ENCODE results near the gene MAK.

DNA sequence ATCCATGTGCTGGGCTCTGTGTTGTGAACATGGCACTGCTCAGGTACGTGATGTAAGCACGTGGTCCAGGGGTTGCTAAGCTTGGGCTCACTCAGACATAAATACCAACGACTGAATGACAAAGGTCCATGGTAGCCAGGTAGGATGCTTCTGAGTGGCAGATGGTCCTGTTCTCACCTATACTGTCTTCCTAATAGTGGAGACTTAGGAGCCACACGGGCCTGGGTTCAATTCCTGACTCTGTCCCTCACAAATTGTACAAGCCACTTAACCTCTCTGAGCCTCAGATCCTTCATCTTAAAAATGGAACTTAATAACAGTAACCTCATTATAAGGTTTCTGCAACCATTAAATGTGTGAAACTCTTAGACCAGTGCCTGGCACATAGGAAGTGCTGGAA is 36.7 kb upstream of the MAK start:
- TF ChIP-seq CTCF (IDR thresholded peaks at IDR 0.05; ENCODE audit: low read length), result no peak
- TF ChIP-seq EZH2 (optimal IDR thresholded peaks at IDR 0.05; ENCODE audit: low read depth, low read length), result no peak
- TF ChIP-seq EZH2phosphoT487 (IDR thresholded peaks at IDR 0.05; ENCODE audit: low read length), result no peak

All from MM.1S (cell line).